K562 (cell line): ENCODE data around the gene ZNF165. TPM values are rescaled to one million over a fixed set of nuclear protein-coding genes. Genes with fewer than 3 reads are reported as not detected.

ENCODE experiments used
- CBX3 ChIP-seq, 2 experiments: IDR thresholded peaks; 1 replicate in 1 of 2; 2 replicates in 1 of 2; pipeline ENCODE4 v1.6.1; 2012; ENCODE audit warnings: inconsistent platforms in 2 of 2, low read length in 2 of 2, borderline replicate concordance in 1 of 2, control low read depth in 1 of 2
- CSDE1 ChIP-seq, 2 experiments: fragments of 450-650 bp; IDR thresholded peaks; 2 replicates each; pipeline ENCODE4 v1.6.1; 2016; ENCODE audit warnings: mild to moderate bottlenecking in 1 of 2
- EHMT2 ChIP-seq: fragments of 450-650 bp; IDR thresholded peaks from 2 replicates; pipeline ENCODE4 v1.6.1; 2018; ENCODE audit warnings: antibody characterized with exemption
- ELF2 ChIP-seq: fragments of 250-450 bp; sonication (Bioruptor Pico); IDR thresholded peaks from 2 replicates; pipeline ENCODE4 v1.5.0; 2021; ENCODE audit warnings: mild to moderate bottlenecking
- HSF4 ChIP-seq: fragments of 250-450 bp; sonication (Bioruptor Pico); IDR thresholded peaks from 2 replicates; pipeline ENCODE4 v2.1.2; 2022; ENCODE audit warnings: mild to moderate bottlenecking, moderate library complexity, borderline replicate concordance
- MCM2 ChIP-seq: fragments of 450-650 bp; IDR thresholded peaks from 2 replicates; pipeline ENCODE4 v1.6.1; 2017; ENCODE audit warnings: low read depth, mild to moderate bottlenecking
- RBM25 ChIP-seq: fragments of 200-400 bp; formaldehyde crosslinking; IDR thresholded peaks from 2 replicates; pipeline ENCODE4 v1.6.1; 2018; ENCODE audit warnings: low read length, low read depth, moderate library complexity; ENCODE audit not compliant: severe bottlenecking
- ZNF165 ChIP-seq: fragments of 250-450 bp; sonication (Bioruptor Pico); IDR thresholded peaks from 2 replicates; pipeline ENCODE4 v1.4.0; 2020; ENCODE audit warnings: borderline replicate concordance
- polyA plus RNA-seq, 8 experiments: library from polyadenylated mRNA; depleted of rRNA in 4 of 8; stranded (reverse) in 5 of 8; unstranded in 3 of 8; fragments of >200 nt; fragmentation: Nextera tagmentation in 2 of 8; fragmentation: Illumina TruSeq in 1 of 8; extraction: Ambion mirVana in 2 of 8; extraction: Trizol in 1 of 8; gene quantifications; 2 replicates each; pipeline versions ENCODE4 v1.2.1 to v1.2.3, GENCODE V29; 2011 to 2014; ENCODE audit warnings: inconsistent platforms in 1 of 8, missing spikeins in 1 of 8
- total RNA-seq, 7 experiments: library from RNA; depleted of rRNA in 6 of 7; stranded (reverse); fragments of >200 nt in 6 of 7; fragmentation: Illumina TruSeq in 2 of 7; extraction: Trizol in 2 of 7; gene quantifications; 2 replicates each; pipeline versions ENCODE4 v1.2.1 to v1.2.3, GENCODE V29; 2011 to 2021; ENCODE audit warnings: low replicate concordance in 1 of 7
- TF ChIP-seq, protein P1 (sequence below): fragments of 250-450 bp; sonication (Bioruptor Pico); IDR thresholded peaks from 2 replicates; pipeline ENCODE4 v1.5.0; 2021
- TF ChIP-seq, protein P2 (sequence below): sonication (generic); formaldehyde crosslinking; IDR thresholded peaks from 2 replicates; pipeline ENCODE4 v1.5.0; 2020; ENCODE audit warnings: missing genetic modification reagents
- TF ChIP-seq, protein P3 (sequence below): fragments of 450-650 bp; conservative IDR thresholded peaks from 2 replicates; pipeline ENCODE4 v1.6.1; 2016; ENCODE audit warnings: missing genetic modification characterization, low read depth, mild to moderate bottlenecking, missing compliant biosample characterization, moderate library complexity
- TF ChIP-seq, protein P4 (sequence below): fragments of 250-450 bp; sonication (Bioruptor Pico); IDR thresholded peaks from 2 replicates; pipeline ENCODE4 v1.8.0; 2021; ENCODE audit warnings: moderate library complexity, mild to moderate bottlenecking, inconsistent platforms
- TF ChIP-seq, protein P5 (sequence below): IDR thresholded peaks from 2 replicates; pipeline ENCODE4 v1.6.1; 2011; ENCODE audit not compliant: insufficient read length; ENCODE audit errors: extremely low read depth
- TF ChIP-seq, protein P6 (sequence below): fragments of 250-450 bp; sonication (Bioruptor Pico); IDR thresholded peaks from 2 replicates; pipeline ENCODE4 v1.4.0; 2020

ZNF165 gene
- total and polyA plus RNA-seq, 9 of the 15 experiments (the other 6 are each of a cell fraction or from before 2014, with no cell fraction given) = 0.82 to 3.6 (median 1.2) TPM

DNA sequence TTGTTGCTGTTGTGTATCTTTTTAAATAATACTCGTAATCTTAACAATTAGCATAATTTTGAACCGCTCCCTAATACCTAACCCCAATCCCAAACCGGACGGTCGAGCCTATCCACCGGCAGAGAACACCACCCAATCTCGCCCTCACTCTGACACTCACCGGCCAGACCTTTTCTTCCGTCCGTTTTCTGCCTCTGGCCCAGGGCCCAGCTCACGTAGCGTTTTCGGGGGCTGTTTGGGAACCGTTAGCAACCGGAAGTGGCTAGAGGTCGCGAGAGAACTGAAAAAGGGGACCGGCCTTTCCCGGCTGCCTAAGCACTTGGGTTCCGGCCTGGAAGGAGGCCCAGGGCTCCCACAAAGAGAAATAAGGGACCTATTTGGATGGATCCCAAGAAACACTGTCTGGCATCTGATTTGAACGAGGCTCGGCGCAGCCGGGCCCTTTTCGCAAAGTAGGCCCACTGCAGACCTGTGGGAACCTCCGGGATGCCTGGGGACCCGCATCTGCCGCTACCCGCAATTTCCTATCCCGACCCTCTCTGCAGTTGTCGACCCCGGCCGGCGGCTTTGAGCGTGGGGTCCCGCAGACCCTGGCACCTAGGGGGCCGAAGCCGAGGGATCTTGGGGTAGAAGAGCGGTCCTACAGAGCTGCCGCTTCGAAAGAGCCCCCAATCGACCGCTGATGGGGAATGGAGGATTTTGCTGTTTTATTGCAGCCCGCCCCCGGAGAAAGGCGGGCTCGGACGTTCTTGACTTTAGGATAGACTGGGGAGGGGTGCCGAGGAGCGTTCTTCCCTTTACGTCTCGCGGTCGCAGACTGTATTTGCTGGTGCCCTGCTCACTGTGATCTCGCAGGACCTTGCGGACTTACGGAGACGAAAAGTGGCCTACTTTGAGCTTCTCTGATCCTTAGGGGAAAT is 56.5 kb downstream of the ZNF165 start (continued):
- peak in 1 of 2 experiments; percentile 98; a peak in 2 of 3 replicates for TF ChIP-seq CBX3 (IDR thresholded peaks at IDR 0.05; ENCODE audit: borderline replicate concordance in 1 of 2, low read length in 2 of 2)
- TF ChIP-seq ELF2 = peak; percentile 76; the same call in 1 of the 2 replicates
- TF ChIP-seq, protein P1, sequence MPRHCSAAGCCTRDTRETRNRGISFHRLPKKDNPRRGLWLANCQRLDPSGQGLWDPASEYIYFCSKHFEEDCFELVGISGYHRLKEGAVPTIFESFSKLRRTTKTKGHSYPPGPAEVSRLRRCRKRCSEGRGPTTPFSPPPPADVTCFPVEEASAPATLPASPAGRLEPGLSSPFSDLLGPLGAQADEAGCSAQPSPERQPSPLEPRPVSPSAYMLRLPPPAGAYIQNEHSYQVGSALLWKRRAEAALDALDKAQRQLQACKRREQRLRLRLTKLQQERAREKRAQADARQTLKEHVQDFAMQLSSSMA (CRISPR knock-in tag) = peak; percentile 17; the same call in 1 of the 2 replicates
- TF ChIP-seq HSF4 (CRISPR knock-in tag) = 0 out of 2 replicates have a peak, but pooled peaks have one; percentile 60
- TF ChIP-seq EHMT2 = peak; percentile 10; the same call in 1 of the 2 replicates
- TF ChIP-seq RBM25 = no peak
- TF ChIP-seq, protein P2, sequence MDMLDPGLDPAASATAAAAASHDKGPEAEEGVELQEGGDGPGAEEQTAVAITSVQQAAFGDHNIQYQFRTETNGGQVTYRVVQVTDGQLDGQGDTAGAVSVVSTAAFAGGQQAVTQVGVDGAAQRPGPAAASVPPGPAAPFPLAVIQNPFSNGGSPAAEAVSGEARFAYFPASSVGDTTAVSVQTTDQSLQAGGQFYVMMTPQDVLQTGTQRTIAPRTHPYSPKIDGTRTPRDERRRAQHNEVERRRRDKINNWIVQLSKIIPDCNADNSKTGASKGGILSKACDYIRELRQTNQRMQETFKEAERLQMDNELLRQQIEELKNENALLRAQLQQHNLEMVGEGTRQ (CRISPR knock-in tag) = no peak
- peak in 1 of 2 experiments; percentile 68; a peak in 2 of 4 replicates for TF ChIP-seq CSDE1 (IDR thresholded peaks at IDR 0.05)
- TF ChIP-seq, protein P3, sequence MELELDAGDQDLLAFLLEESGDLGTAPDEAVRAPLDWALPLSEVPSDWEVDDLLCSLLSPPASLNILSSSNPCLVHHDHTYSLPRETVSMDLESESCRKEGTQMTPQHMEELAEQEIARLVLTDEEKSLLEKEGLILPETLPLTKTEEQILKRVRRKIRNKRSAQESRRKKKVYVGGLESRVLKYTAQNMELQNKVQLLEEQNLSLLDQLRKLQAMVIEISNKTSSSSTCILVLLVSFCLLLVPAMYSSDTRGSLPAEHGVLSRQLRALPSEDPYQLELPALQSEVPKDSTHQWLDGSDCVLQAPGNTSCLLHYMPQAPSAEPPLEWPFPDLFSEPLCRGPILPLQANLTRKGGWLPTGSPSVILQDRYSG (tag) = no peak
- TF ChIP-seq, protein P4, sequence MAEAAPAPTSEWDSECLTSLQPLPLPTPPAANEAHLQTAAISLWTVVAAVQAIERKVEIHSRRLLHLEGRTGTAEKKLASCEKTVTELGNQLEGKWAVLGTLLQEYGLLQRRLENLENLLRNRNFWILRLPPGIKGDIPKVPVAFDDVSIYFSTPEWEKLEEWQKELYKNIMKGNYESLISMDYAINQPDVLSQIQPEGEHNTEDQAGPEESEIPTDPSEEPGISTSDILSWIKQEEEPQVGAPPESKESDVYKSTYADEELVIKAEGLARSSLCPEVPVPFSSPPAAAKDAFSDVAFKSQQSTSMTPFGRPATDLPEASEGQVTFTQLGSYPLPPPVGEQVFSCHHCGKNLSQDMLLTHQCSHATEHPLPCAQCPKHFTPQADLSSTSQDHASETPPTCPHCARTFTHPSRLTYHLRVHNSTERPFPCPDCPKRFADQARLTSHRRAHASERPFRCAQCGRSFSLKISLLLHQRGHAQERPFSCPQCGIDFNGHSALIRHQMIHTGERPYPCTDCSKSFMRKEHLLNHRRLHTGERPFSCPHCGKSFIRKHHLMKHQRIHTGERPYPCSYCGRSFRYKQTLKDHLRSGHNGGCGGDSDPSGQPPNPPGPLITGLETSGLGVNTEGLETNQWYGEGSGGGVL (CRISPR knock-in tag) = no peak
- no peak; the same call in 1 of the 2 replicates for TF ChIP-seq ZNF165 (CRISPR knock-in tag)
- TF ChIP-seq MCM2 = no peak
- TF ChIP-seq, protein P5, sequence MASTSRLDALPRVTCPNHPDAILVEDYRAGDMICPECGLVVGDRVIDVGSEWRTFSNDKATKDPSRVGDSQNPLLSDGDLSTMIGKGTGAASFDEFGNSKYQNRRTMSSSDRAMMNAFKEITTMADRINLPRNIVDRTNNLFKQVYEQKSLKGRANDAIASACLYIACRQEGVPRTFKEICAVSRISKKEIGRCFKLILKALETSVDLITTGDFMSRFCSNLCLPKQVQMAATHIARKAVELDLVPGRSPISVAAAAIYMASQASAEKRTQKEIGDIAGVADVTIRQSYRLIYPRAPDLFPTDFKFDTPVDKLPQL = no peak
- TF ChIP-seq, protein P6, sequence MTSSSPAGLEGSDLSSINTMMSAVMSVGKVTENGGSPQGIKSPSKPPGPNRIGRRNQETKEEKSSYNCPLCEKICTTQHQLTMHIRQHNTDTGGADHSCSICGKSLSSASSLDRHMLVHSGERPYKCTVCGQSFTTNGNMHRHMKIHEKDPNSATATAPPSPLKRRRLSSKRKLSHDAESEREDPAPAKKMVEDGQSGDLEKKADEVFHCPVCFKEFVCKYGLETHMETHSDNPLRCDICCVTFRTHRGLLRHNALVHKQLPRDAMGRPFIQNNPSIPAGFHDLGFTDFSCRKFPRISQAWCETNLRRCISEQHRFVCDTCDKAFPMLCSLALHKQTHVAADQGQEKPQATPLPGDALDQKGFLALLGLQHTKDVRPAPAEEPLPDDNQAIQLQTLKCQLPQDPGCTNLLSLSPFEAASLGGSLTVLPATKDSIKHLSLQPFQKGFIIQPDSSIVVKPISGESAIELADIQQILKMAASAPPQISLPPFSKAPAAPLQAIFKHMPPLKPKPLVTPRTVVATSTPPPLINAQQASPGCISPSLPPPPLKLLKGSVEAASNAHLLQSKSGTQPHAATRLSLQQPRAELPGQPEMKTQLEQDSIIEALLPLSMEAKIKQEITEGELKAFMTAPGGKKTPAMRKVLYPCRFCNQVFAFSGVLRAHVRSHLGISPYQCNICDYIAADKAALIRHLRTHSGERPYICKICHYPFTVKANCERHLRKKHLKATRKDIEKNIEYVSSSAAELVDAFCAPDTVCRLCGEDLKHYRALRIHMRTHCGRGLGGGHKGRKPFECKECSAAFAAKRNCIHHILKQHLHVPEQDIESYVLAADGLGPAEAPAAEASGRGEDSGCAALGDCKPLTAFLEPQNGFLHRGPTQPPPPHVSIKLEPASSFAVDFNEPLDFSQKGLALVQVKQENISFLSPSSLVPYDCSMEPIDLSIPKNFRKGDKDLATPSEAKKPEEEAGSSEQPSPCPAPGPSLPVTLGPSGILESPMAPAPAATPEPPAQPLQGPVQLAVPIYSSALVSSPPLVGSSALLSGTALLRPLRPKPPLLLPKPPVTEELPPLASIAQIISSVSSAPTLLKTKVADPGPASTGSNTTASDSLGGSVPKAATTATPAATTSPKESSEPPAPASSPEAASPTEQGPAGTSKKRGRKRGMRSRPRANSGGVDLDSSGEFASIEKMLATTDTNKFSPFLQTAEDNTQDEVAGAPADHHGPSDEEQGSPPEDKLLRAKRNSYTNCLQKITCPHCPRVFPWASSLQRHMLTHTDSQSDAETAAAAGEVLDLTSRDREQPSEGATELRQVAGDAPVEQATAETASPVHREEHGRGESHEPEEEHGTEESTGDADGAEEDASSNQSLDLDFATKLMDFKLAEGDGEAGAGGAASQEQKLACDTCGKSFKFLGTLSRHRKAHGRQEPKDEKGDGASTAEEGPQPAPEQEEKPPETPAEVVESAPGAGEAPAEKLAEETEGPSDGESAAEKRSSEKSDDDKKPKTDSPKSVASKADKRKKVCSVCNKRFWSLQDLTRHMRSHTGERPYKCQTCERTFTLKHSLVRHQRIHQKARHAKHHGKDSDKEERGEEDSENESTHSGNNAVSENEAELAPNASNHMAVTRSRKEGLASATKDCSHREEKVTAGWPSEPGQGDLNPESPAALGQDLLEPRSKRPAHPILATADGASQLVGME = peak; percentile 80
